ENCODE measurements around the gene FOXK2.
"Not testable (repeated sequence)": the region's sequence is repeated elsewhere in the genome, so short reads cannot be mapped to it uniquely, and the experiment has no call there.

The FOXK2 gene

GRCh38 chr17:82565551-82565950 lies 46.0 kb downstream of the FOXK2 start:
- no peak for DNase-seq

- no peak for DNase-seq
These were observed 46.8 kb downstream of the FOXK2 start for GRCh38 chr17:82566129-82566960.

GRCh38 chr17:82567286-82567685 lies 47.8 kb downstream of the FOXK2 start:
- no peak for DNase-seq

- DNase-seq: no peak
These were observed 49.5 kb downstream of the FOXK2 start for GRCh38 chr17:82568997-82569393.

- DNase-seq: no peak
These were observed 50.1 kb downstream of the FOXK2 start for GRCh38 chr17:82569621-82570020.

GRCh38 chr17:82570277-82570676 lies 50.7 kb downstream of the FOXK2 start:
- no peak for DNase-seq

GRCh38 chr17:82571855-82572254 lies 52.3 kb downstream of the FOXK2 start:
- DNase-seq: no peak

- no peak for DNase-seq
These were observed 54.5 kb downstream of the FOXK2 start for GRCh38 chr17:82574041-82574440.

GRCh38 chr17:82575581-82576221 lies 56.2 kb downstream of the FOXK2 start:
- DNase-seq: not testable (repeated sequence)

- DNase-seq: no peak
These were observed 57.8 kb downstream of the FOXK2 start for GRCh38 chr17:82577300-82577699.

GRCh38 chr17:82579969-82580368 lies 60.4 kb downstream of the FOXK2 start:
- not testable (repeated sequence) for DNase-seq

GRCh38 chr17:82582213-82582612 lies 62.7 kb downstream of the FOXK2 start:
- no peak for DNase-seq

GRCh38 chr17:82582709-82583108 lies 63.2 kb downstream of the FOXK2 start:
- DNase-seq: no peak

GRCh38 chr17:82583720-82584234 lies 64.2 kb downstream of the FOXK2 start:
- DNase-seq: no peak

GRCh38 chr17:82585935-82586575 lies 66.5 kb downstream of the FOXK2 start:
- not testable (repeated sequence) for DNase-seq

- DNase-seq: no peak
These were observed 67.2 kb downstream of the FOXK2 start for GRCh38 chr17:82586576-82587233.

GRCh38 chr17:82587234-82588086 lies 67.9 kb downstream of the FOXK2 start:
- no peak for DNase-seq

GRCh38 chr17:82588266-82589175 lies 69.0 kb downstream of the FOXK2 start:
- DNase-seq: no peak

GRCh38 chr17:82589851-82590180 lies 70.3 kb downstream of the FOXK2 start:
- no peak for DNase-seq

GRCh38 chr17:82590216-82590615 lies 70.7 kb downstream of the FOXK2 start:
- DNase-seq: no peak

- DNase-seq: no peak
These were observed 71.5 kb downstream of the FOXK2 start for GRCh38 chr17:82590881-82591539.
